COLO829 (cell line): ENCODE data around the gene TANGO2.

ENCODE experiments used
- DNase-seq: peaks from one replicate; pipeline ENCODE4 v3.0.0; 2012; ENCODE audit warnings: low spot score

The TANGO2 gene

GRCh38 chr22:19983741-19984140, 37.2 kb upstream of the TANGO2 start:
- DNase-seq, result no peak

GRCh38 chr22:19984201-19984753, 36.6 kb upstream of the TANGO2 start:
- no peak for DNase-seq

GRCh38 chr22:19984851-19985811, 35.8 kb upstream of the TANGO2 start:
- no peak for DNase-seq

GRCh38 chr22:19986011-19986409, 34.9 kb upstream of the TANGO2 start:
- no peak for DNase-seq

GRCh38 chr22:19986410-19987341, 34.2 kb upstream of the TANGO2 start:
- peak; percentile 90 for DNase-seq

GRCh38 chr22:19987394-19988306, 33.3 kb upstream of the TANGO2 start:
- DNase-seq, result no peak

- no peak for DNase-seq
Measured at GRCh38 chr22:19988331-19988808, 32.5 kb upstream of the TANGO2 start.

- DNase-seq, result no peak
Measured at GRCh38 chr22:19988965-19989724, 31.8 kb upstream of the TANGO2 start.

GRCh38 chr22:19989725-19990067, 31.2 kb upstream of the TANGO2 start:
- no peak for DNase-seq

- no peak for DNase-seq
Measured at GRCh38 chr22:19990188-19990587, 30.7 kb upstream of the TANGO2 start.

GRCh38 chr22:19990609-19991394, 30.1 kb upstream of the TANGO2 start:
- no peak for DNase-seq

- no peak for DNase-seq
Measured at GRCh38 chr22:19991395-19991644, 29.6 kb upstream of the TANGO2 start.

GRCh38 chr22:19991645-19992451, 29.1 kb upstream of the TANGO2 start:
- DNase-seq, result no peak

GRCh38 chr22:19992481-19992911, 28.4 kb upstream of the TANGO2 start:
- no peak for DNase-seq

GRCh38 chr22:19992921-19993355, 28.0 kb upstream of the TANGO2 start:
- no peak for DNase-seq

- DNase-seq, result no peak
Measured at GRCh38 chr22:19993926-19994325, 27.0 kb upstream of the TANGO2 start.

- no peak for DNase-seq
Measured at GRCh38 chr22:19994851-19995610, 25.9 kb upstream of the TANGO2 start.

- DNase-seq, result no peak
Measured at GRCh38 chr22:19995611-19996339, 25.1 kb upstream of the TANGO2 start.
